ENCODE measurements around the gene PDLIM5.
"Not testable (repeated sequence)": the region's sequence is repeated elsewhere in the genome, so short reads cannot be mapped to it uniquely, and the experiment has no call there.

PDLIM5 gene

DNA sequence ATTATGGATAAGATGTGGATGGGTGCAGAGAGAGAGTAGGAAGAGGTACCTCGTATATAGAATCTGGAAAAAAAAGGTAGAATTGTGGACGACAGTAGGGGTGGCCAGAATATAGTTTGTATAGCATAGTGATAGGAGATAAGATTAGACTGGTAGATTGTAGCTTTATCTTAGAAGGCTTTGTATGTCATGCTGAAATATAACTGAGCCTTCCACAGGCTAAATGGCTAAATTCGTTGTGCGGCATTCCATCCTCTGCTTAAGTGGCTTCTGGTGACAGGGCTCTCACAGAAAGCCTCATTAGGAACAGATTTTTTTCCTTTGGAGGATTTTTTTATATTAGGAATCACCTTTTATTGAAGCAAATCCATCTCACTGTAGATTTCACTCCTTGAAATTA is 163.7 kb downstream of the PDLIM5 start:
- DNase-seq: no peak

DNA sequence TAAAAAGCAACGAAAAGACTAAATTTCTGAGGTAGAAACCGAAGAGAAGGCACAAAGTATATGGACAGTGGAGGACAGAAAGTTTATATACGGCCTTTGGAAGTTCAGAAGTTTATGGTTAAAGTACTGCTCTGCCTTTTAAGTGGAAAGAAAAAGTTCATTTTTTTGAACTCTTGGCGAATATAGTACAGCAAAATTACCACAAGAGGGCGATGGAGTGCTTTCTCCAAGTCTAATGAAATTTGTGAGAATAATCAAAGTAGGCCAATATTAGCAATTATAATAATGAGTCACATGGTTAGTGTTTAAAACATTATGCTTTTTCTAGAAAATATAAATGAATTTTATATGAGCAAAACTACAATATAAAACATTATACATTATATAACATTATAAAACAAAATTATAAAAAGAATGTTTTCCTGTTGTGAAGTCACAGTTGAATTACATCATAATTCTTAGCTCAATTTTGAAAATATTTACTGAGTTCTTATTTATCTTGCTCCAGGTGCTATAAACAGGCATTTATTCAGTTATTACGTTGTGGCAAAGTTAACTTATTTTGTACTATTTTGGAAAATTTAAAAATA is 169.8 kb downstream of the PDLIM5 start:
- no peak for DNase-seq

DNA sequence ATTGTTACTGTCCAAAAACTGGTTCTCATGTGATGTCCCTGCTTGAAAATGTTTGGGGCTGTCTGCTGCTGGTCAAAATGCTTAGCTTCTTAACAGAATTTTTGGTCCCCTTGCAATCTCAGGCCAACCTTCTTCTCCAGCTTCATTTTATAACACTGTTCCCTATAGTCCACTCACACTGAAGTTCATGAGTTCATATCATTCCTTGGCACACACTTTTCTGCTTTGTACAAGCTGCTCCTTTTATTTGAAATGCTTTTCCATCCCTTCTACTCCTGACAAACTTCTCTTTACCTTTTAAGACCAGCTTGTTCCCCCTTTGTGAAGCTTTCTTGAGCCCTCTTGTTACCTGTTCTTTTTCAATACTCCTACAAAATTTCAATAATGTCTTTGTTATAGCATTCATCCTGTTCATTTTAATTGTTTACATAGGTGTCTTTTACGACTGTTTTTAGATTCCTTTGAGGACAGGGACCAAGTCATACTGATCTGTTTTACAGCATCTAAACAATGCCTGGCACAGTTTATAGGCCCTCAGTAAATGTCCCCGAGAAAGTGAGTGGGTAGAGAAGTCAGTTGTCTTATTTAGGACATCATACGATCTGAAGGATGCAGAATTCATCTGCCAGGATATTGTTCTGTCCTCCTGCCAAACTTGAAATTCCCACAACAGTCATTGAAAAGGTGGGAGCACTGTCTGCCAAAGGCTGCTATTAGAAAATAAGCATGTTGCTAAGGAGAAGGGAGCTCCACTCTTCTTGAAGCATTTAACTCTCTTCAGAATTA is 171.6 kb downstream of the PDLIM5 start:
- no peak for DNase-seq

DNA sequence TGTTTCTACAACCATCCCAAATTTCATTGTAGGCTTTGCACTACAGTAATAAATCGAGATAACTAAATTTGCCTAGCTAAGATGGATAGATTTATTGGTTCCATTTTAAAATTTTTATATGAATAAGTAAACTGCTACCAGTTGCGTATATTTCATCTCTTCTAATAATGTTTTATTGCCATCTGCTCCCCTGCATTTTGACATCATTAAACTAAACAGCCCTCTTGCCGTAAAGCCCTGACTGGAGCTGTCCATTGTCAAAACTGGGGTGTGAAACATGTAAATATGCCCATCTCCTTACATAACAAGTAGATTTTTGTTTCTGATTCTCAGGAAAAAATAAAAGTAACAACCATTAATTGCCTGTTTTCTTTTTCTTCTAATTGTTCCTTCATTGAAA is 175.2 kb downstream of the PDLIM5 start:
- no peak for DNase-seq

DNA sequence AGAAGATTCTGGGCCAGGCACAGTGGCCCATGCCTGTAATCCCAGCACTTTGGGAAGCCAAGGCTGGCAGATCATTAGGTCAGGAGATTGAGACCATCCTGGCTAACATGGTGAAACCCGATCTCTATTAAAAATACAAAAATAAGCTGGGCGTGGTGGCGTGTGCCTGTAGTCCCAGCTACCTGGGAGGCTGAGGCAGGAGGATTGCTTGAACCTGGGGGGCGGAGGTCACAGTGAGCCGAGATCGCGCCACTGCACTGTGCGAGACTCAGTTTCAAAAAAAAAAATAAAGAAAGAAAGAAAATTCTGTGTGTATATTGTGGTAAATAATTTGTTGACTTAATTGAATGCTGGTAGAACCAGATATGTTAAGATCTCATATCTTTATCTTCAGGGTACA is 177.3 kb downstream of the PDLIM5 start:
- not testable (repeated sequence) for DNase-seq

DNA sequence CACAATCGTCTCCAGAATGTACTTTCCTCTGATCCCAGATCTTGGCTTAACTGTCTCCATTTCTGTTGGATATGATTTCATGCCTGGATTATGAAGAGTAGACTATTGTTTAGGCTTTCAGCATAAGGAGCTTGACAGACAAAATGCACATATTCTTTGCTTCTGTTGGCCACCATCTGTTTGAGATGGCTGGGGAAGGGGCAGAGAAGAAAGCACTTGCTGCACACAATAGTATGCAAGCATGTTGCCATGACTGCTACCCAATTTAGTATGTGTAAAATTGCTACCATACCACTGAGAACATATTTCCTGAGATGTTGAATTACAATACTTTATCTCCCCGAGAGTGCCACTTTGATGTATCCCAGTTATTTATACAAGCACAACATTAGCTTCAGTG is 178.1 kb downstream of the PDLIM5 start:
- DNase-seq: no peak

DNA sequence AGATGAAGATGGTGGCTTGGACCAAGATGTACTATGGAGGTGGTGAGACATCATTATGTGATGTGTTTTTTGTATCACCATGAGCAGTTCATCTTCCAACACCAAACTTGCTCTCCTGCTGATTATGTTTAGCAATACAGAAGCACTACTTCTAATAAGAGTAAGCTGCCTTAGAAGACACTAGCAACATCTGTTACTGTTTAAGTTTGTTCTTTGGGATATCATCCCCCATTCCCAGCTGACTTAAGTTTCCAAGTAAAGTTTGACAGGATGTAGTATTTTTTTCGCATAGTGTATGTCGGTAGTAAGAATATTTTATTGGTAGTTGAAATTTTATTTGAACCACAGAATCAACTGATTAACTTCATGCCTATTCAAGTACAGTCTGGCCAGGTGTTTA is 182.5 kb downstream of the PDLIM5 start:
- DNase-seq: no peak

DNA sequence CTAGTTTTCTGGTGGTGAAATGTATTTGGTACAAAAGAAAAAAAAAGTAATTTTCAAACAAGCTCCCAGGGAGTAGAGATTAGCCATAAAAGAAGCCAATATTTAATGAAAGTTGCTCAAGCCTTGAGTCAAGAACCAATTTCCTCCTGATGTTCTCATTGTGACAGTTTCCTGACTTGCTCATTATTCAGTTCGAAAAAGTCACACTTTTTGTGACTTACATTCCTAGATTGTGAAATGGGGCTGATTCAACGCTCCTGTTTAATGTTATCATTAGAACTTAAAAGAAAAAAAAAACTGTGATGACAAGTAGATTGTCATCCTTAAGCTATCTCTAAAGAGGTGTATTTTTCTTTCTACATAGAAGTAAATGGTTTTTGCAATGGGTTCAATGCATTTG is 183.4 kb downstream of the PDLIM5 start:
- DNase-seq: no peak

DNA sequence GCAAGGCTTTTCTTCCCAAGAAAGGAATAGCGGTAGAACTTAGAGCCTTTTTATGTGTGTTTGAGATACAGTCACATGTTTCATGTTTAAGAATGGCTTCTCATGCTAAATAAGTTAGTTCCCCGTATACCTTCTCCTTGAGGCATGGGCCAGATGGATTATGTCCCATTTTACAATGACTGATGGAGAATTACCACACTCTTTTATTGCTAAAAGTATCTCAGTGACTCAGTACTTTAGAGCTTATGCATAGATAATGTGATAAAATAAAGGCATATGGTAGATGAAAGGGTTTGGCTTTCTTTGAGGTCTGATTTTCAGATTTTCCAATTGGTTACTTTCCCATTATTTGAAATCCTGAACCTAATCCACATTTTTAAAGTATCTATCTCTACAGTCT is 184.3 kb downstream of the PDLIM5 start:
- no peak for DNase-seq

DNA sequence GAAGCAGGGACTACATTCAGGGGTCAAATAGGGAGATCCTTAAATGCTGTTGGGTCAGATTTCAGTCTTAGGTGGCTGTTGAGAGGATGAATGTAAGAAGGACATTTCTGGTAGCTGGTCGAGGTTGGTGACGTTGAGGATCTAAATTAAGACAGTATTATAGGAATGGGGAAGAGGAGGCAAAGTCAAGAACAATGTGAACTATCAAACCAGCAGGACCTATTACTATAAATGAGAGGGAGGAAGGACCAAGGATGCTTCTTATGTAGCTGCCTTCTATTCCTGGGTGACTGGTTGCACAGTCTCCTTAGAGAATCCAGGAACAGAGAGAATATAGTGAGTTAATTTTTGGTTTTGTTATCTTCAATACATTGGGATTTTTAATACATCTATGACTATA is 187.6 kb downstream of the PDLIM5 start:
- no peak for DNase-seq

DNA sequence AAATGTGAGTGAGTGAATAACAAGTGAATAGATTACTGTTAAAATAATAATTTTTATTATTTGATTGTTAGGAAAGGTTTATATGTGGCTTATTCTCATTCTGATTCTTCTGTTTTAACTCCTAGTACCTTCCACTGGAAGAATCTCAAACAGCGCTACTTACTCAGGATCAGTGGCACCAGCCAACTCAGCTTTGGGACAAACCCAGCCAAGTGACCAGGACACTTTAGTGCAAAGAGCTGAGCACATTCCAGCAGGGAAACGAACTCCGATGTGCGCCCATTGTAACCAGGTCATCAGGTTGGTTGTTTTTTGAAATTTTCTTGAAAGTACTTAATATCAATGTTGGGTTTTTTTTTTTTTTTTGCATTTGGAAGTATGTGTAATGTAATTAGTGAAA is 188.4 kb downstream of the PDLIM5 start:
- no peak for DNase-seq

DNA sequence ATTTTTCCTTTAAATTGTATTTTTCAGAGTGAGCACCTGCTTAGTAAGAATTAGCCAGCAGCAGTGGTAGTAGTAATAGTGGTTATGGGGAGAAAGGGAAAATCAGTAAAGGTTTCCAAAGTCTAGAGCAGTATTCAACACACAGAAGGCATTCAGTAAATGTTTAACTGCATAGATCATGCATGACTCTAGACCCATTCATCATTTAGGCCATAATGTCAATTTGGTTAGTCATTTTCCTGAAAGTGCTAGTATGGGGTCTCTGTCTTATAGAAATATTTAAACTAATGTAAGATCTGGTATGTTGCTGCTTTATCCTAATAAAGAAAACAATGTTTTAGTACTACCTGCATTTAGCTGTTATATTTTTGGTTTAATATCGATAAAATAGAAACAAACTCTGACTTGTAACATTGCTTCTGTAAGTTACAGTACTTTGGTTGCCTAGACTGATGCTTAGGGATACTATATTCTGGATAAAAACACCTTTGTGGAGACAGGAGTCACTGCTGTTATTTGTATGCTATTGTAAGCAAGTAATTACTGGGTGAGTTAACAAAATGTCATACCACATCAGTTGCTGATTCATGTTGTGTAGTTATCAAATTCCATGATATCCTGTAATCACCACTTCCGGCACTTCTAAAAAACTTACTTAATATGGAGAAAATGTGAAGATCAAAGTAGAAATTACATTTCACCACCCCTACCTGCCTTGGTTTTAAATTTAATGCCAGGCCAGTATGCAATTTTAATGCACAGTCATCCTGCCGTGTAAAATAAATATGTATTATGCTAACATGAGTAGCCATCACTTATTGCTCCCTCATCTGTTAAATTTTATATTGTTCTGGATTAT is 190.2 kb downstream of the PDLIM5 start:
- DNase-seq: no peak

DNA sequence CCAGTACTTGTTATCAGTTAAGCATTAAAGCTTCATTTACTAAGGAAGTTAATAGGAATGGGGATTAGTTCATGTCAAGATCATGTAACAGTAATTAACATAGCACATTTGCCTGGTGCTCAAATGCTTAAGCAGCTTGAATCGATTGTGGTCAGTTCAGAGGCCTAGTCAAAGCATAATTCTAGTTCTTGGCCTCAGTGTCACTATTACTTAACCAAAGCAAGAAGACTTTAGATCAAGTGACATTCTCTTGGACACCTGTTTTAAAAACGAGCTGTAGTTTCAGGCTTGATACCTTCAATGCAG is 190.8 kb downstream of the PDLIM5 start:
- no peak for DNase-seq

DNA sequence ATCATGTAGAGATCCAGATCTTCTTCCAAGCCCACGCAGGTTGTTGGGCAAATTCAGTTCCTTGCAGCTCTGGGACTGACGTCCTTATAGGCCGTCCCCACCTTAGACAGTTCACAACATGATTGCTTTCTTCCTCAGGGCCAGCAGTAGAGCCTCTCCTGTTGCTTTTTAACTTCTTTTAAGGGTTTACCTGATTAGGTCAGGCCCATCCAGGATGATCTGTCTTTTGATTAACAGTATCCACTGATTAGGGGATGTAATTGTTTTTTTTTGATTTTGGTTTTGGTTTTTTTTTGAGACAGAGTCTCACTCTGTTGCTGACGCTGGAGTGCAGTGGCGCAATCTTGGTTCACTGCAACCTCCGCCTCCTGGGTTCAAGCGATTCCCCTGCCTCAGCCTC is 197.0 kb downstream of the PDLIM5 start:
- DNase-seq: no peak

DNA sequence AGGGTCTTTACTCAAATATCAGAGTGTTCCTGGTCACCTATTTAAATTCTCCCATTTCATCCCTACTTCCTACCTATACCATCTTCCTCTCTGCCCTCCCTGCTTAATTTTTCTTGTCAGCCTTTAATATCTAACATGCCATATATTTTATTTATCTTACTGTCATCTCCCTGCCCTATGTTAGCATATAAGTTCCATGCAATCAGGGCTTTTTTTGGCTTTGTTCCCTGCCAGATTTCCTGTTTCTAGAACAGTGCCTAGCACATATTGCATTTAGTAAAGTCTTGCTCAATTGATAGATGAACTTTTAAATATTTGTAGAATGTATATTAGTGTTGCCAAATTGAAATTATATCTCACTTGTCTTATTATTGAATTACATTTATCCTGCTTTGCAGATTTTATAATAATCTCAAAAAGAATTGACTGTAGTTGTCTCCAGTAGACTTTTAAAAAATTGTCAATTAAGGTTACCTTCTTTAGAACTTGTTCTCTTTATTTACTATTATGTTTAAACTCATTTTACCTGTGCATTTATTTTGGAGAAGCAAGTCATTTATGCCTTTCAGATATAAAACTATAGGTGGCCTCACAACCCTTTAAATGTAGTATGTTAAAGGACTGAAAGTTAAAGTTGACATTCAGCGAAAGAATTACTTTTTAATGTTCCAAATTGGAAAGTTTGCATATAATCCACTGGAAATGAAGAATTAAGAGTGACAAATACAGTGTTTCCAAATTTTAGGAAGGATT is 197.8 kb downstream of the PDLIM5 start:
- DNase-seq: no peak

DNA sequence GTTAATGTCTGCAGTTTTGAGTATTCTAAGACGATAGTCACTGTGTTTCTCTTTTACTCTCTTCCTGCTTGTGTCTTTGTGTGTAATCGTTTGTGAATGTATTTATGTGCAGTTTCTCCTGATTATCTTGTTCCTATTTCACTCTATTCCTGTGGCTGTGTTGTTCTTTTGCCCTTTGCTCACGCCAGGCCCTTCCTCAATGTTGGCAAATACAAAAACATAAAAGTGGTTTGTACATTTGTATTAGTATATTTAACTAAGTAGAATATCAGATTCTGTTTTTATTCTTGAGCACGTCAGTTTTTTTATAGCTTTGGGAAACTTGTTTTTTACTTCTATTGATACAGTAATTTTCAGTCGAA is 198.4 kb downstream of the PDLIM5 start:
- no peak for DNase-seq

DNA sequence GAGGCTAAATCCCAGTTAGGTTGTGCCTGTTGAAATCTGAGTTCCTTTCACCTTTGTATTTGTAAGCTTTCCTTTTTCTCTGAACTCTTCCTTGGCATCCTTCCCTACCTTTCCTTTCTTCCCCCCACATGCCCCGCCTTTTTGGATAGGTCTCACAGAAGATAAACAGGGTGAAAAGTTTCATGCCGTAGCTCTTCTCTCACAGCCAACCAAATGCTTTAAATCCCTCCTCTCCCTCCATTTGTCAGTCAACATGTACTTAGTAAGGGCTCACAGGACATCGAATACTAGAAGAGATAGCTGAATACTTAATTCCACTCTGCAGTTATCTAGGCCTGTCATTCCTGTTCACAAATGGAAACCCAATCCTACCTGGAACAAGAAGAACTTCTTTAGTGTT is 198.9 kb downstream of the PDLIM5 start:
- no peak for DNase-seq

DNA sequence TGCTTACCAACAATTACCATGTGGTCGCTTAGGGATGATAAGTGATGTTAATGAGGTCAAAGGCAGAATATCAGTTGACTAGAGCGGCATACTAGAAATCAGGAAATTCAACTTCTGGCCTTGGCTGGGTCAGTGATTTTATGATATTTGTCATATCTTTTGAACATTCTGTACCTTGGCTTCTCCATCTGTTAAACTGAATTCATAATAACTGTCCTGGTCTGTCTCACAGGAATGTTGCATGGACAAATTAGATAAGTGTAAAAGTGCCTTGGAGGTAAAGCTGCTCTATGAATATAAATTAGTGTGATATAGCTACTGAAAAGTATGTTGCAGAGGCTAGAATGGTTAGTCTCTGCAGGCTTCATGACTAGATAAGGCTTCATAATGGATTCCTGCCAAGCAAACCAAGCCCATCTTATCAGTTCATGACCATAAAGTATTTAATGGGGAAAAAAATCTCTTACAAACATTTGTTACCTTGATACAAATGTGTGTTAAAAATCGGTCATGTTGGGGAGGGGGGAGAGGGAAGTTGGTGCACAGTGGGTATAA is 201.4 kb downstream of the PDLIM5 start:
- DNase-seq: no peak

DNA sequence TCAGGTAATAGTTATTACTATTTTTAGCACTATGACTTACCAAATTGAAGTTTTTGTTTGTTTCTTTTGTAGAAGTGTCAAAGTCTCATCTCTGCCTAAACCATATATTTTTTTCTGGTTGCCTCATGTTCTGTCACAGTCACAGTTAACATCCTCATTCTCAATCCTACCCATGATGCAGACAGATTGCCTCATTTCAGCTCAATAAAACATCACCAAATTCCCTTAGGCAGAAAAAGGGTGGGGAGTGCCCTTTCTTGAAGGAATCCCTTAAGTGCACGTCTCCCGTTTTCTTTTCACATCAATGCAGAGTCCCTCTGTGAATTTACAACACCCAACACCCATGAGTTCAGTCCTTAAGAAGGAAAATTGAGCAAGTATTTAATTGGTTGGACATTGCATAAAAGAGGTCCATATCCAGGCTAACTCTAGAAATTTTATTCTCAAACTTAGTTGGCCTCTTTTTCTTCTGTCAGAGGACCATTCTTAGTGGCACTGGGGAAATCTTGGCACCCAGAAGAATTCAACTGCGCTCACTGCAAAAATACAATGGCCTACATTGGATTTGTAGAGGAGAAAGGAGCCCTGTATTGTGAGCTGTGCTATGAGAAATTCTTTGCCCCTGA is 202.4 kb downstream of the PDLIM5 start:
- DNase-seq: no peak

DNA sequence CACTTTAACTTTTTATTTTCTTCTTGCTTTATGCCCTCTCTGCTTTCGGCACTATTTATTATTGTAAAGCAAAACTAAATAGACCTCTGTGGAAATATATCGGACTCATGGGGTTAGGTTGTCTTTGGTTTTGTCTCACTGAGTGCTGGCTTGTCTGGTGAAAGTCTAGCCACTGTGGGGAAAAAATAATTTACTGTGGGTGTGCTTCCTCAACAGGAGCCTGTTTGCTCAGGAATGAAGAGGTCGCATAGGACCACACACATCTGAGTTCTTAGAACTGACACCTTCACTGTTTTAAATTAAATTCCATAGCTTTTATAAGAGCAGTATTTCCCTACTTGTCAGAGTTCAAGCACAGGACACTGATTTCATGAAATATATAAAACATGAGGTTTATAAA is 203.0 kb downstream of the PDLIM5 start:
- DNase-seq: no peak

DNA sequence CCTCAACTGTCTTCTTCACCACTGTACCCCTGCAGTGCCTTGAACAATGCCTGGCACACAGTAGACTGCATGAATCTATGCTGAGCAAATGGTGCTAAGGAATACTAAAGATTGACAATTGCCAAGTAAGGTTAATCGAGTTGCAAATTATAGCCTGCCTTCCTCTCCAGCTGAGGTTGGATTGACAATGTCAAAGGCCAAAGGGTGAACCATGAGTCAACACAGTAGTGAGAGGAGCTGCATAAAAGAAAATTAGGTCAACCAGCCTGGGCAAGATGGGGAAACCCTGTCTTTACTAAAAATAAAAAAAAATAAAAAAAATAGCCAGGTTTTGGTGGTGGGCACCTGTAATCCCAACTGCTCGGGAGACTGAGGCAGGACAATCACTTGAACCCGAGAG is 208.9 kb downstream of the PDLIM5 start:
- DNase-seq: no peak

DNA sequence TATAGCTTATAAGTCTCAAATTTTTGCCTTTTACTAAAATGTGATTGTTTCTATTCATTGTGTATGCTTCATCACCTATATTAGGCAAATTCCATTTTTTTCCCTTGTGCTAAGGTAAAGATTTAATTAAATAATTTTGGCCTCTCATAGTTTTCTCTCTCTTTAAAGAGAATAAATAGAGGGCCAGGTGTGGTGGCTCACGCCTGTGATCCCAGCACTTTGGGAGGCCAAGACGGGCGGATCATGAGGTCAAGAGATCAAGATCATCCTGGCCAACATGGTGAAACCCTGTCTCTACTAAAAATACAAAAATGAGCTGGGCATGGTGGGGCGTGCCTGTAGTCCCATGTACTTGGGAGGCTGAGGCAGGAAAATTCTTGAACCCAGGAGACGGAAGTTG is 213.3 kb downstream of the PDLIM5 start:
- not testable (repeated sequence) for DNase-seq
